NCI-H146 (cell line): ENCODE measurements around the gene SLC19A1.

Source experiments
- DNase-seq: peaks from one replicate; lab custom pipeline; 2025; lab: John Stamatoyannopoulos, UW

SLC19A1 gene

DNA sequence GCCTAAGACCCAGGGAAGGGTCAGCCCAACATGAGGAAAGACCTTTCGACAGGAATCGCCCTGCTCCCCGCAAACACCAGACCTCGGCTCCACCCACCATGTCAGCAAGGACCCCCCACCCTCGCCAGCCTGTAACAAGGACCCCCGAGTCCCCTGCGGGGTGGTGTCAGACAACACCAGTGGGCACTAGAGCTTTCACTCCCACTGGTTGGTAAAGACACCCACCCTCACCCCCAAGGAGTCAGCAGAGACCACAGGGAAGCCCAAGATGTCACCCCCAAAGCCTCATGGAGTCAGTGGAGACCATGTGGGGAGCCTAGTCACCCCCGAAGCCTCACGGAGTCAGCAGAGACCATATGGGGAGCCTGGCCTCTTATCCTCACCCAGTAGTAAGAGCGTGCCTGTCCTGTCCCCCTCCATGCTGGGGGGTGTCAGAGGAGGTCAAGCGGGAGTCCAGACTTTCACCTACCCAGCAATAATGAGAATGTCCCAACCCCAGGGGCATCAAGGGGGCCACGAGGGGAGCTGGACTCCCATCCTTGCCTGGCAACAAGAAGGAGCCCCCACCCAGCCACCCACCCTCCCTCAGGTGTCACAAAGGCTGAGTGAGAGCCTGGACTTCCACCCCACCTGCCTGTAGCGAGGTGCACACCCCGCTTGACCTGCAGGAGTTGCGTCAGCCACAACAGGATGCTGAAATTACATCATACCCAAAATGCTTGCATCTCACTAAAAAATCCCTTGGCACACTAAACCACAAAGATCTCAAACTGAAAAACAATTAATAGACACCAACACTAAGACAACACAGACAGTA, 24.8 kb downstream of the SLC19A1 start:
- no peak for DNase-seq

DNA sequence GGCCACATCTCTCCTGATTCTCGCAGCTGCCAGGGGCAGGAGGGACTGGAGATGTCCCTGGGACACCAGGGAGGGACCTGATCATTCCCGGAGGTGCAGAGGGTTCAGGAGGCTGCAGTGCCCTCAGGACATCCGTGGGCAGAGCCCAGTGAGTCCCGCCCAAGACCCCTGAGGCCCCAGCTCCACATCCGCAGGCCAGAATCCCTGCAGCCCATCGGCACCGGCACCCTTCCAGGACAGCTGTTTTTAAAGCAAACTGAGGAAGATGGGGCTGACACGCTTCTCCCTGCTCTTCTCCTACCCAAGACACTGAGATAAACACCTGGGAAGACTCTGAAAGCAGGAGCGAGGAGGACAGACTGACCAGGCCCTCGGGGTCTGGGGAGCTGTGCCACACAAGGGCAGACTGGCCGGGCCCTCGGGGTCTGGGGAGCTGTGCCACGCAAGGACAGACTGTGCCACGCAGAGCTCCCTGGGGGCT, 25.5 kb downstream of the SLC19A1 start:
- no peak for DNase-seq

DNA sequence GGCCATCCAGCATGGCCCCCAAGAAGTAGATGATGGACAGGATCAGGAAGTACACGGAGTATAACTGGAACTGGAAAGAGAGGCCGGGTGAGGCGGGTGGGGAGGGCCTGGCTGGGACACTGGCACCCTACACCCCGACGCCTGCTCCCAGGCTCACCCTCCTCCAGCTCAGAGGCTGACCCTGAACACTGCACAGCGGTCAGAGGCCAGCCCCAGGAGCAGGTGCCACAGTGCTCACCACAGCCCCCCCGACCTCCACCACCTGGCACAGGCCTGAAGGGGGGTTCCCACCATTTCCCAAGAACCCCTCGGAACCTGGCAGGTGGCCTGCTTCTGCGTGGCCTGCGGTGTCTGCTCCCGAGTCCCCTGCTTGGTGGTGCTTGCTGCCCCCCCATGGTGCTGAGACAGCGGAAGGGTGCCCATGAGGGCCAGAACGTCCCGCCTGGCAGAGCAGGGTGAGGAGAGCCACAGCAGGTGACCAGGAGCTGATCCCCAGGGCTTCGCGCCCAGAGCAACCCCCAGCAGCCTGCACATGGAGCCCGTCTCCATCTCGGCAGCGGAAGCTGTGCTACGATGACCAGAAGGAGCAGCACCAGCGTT, 26.1 kb downstream of the SLC19A1 start:
- DNase-seq = no peak

DNA sequence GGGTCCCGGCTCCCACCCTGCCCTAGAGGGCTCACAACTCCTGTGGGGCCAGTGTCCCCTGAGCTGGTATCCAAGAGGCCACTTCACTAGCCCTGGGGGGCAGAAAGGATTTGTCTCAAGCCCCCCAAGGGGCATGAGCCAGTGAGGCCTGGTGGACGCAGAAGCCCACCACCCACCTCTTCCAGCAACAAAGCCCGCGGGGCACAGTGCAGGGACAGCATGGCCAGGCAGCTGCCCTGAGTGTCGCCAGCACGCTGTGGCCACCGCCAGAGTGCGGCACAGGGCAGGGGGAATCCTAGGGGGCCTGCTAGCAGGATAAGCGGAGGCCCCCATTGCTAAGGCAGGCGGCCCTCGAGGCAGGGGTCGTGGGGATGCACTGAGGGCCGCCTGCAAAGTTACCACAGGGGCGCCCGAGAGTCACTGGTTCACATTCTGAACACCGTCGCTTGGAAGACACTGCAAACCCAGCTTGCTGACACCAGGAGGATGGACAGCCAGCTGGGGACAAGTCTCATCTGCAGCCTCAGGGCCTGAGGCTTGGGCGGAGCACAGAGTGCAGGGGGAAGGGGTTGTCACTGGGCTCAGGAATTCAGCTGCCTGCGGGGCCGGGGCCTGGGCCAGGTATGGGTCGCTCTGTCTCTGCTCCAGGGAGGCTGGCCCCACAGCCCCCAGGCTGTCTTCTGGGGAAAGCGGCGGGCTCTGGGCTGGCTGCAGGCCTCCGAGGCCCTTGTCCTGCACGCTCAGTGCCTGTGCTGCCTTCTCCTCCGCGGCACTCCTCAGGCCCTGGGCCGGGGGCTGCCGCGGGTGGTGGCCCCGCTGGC, 26.8 kb downstream of the SLC19A1 start:
- DNase-seq = no peak

DNA sequence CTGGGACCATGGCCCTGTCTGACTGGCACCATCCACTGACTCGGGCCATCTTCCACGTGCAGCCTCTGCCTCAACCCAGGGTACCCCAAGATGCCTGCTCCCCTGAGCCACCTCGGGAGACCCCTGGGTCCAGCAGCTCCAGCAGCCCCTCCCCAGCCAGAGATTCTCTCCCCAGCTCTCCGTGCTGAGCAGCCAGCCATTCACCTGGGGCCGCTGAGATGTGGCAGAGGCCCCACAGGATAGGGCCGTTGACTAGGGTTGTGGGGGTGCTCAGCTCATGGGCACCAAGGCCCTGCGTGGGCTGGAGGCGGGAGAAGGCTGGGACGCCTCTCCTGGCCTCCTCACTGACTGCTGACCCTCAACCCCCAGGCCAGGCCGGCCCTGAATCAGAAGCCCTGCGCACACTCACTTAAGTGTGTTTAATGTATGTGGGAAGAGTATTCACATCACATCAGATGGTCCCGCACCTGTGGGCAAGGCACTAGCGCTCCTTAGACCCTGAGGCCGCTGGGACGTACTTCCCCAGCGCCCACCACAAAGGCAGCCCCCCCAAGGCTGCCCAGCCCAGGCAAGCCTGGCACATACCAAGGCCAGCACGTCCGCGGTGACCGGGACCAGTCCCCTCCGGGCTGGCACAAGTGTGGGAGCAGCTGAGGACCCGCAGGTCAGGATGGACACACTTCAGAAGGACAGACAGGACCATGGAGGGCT, 27.8 kb downstream of the SLC19A1 start:
- no peak for DNase-seq

DNA sequence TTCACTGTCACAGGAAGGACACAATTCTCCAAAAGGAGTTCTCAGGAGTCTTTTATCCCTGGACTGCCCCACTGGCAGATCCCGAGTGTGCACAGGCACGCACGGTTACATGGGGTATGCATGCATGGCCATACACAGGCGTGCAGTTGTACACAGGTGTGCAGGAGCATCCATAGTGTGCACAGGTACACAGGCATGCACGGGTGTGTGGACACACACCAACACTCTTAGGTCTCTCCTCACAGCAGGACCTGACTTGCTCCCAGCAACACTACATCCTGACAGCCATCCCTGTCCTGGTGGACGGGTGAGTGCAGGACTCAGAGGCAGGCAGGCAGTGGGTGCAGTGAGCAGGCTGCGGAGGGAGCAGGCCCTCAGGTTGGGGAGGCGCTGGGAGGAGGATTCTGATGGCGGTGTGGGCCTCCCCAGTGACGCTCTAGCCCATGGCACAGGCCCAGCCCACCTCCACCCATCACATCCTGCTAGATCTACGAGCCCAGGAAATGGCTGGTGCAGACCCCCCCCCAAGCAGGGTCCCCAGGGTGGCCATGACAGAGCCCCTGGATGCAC, 28.4 kb downstream of the SLC19A1 start:
- no peak for DNase-seq

DNA sequence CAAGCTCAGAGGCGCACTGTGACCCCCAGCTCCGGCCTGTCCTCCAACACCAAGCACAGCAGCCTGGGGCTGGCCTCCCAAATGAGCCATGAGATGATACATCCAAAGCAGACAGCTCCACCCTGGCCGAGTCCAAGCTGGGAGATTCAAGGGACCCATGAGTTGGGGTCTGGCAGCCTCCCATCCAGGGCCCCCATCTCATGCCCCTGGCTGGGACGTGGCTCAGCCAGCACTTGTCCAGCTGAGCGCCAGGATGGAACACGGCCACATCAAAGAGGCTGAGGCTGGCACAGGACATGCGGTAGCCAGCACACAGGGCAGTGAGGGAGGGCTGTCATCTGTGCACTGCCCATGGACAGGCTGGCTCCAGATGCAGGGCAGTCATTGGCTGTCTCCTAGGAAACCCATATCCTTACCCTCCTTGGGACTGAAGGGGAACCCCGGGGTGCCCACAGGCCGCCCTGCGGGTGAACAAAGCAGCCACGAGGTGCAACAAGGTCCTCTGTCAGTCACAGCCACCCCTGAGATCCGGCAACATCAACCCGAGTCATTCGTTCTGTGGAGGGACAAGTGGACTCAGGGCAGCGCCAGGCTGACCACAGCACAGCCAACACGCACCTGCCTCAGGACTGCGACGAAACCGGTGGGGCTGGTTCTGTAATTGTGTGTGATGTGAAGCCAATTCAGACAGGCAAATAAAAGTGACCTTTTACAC, 29.1 kb downstream of the SLC19A1 start:
- no peak for DNase-seq

DNA sequence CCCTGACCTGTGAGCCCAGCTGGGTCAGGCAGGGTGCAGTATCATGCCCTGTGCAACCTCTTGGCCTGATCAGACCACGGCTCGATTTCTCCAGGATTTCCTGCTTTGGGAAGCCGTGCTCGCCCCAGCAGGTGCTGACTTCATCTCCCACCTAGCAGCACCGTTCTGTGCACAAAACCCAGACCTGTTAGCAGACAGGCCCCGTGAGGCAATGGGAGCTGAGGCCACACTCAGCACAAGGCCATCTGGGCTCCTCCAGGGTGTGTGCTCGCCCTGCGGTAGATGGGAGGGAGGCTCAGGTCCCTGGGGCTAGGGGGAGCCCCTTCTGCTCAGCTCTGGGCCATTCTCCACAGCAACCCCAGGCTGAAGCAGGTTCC, 29.6 kb downstream of the SLC19A1 start:
- no peak for DNase-seq

DNA sequence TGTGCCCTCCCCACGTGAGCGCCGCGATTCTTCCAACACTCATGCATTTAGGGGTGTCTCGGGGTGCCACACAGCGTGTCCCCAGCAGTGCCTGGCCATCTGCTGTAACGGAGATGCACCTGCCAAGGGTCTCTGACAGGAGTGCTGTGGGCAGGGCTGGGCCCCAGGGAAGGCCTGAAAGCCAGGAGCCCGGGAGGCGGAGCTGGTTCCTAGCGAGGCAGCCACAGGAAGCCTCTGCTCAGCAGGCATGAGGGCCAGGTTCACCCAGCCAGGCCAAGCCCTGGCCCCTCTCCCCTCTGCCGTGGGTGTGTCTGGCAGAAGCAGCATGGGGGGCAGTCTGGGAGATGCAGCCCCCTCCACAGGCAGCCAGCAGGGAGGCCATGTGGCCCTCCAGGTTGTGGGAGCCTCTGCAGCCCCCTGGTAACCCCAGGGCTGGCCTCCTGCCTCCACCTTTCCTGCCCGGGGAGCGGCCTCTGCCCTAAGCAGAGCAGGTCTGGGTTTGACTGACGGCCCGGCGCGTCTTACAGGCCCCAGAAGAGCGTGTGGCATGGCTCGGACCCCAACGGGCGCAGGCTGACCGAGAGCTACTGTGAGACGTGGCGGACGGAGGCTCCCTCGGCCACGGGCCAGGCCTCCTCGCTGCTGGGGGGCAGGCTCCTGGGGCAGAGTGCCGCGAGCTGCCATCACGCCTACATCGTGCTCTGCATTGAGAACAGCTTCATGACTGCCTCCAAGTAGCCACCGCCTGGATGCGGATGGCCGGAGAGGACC, 30.4 kb downstream of the SLC19A1 start:
- DNase-seq = no peak

DNA sequence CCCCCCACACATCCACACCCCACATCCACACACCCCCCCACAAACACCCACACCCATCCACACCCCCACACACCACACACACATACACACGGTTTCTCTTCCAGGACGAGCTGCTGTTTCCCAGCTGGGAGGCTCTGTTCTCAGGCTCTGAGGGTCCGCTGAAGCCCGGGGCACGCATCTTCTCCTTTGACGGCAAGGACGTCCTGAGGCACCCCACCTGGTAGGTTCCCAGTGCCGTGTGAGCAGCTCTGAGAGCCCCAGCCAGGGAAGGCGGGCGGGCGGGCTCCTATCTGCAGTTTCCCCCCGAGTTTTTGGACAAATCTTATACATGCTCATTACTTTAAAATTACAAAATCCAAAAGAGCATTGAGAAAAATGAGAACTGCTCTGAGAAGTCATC, 31.2 kb downstream of the SLC19A1 start:
- no peak for DNase-seq

DNA sequence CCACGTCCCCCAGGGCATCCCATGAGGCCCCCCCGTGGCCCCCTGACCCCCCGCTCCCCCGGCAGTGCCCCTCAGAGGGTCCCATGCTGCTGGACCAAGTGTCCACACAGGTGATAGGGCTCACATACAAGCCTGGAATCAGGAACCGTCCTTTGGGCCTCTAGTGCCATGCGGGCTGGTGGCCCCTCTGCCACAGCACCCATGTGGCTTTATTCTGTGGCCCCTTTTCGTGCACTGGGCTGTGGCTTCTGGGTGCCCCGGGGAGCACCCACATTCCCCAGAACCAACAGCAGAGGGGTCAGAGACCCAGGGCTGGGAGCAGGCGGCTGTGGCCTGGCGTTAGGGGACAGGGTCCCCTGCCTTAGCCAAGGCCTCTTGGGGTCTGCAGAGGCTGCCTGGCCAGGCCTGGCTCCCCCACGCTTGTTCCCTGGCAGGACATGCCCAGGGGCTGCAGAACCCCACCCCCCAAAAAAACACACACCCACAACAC, 31.7 kb downstream of the SLC19A1 start:
- DNase-seq = no peak

DNA sequence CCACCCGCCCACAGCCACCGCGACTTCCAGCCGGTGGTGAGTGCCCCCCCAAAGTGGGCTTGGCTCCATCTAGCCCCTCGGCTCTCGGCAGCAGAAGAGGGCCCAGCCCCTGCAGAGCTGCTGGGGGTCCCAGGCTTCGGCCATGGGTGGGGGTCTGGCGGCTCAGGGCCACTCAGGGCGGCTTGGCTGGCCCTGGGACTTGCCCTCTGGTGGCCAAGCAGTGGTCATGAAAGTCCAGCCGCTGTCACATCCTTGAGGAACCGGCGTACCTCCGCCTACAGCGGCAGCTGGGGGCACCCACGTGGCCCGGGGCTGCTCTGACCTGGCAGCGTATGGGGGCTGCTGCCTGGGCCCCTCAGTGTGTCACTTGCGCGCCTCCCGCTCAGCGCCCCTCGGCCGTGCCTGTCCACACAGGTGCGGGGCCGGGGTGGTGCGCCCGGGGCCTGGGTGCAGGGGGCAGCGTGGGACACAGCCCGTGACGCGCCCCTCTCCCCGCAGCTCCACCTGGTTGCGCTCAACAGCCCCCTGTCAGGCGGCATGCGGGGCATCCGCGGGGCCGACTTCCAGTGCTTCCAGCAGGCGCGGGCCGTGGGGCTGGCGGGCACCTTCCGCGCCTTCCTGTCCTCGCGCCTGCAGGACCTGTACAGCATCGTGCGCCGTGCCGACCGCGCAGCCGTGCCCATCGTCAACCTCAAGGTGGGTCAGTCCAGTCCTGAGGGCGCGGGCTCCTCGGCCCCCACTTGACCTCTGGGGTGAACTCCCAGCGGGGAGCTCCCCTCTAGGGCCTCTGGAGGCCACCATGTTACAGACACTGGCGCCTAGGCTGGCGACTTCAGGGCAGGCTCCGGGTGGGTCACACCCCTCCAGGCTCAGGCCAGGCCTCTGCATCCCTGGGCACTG, 32.4 kb downstream of the SLC19A1 start:
- no peak for DNase-seq

DNA sequence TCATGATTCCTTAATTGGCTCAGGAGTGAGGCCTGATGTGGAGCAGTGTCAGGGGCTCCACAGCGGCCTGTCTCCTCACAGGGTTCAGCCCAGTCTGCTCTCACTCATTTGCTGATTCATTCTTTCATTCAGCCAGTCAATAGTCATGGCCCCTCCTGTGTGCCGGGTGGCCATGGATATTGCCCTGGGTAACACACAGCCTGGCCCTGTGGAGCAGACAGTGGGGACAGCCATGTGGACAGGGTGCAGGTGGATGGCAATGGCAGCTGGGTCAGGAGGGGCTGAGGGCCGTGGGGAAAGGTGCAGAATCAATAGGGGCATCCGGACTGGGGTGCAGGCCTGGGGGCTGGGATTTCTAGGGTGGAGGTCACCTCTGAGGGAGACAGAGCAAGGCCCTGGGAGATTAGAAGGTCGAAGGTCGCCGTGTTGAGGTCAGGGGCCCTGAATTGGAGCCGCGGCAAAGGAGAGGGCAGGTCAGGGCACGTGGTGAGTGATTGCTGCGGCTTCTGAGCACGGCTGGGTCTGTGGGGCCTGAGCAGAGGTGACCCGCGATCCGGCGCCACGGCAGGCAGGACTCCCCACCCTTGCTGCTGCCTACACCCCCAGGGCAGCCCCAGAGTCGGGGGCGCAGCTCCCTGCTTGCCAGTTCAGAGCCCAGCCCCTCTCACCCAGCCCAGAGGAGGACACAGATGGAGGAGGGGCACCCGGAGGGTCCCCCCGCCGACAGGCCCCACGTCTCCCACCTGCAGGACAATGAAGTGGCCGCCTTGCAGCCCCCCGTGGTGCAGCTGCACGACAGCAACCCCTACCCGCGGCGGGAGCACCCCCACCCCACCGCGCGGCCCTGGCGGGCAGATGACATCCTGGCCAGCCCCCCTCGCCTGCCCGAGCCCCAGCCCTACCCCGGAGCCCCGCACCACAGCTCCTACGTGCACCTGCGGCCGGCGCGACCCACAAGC, 33.4 kb downstream of the SLC19A1 start:
- DNase-seq = no peak

DNA sequence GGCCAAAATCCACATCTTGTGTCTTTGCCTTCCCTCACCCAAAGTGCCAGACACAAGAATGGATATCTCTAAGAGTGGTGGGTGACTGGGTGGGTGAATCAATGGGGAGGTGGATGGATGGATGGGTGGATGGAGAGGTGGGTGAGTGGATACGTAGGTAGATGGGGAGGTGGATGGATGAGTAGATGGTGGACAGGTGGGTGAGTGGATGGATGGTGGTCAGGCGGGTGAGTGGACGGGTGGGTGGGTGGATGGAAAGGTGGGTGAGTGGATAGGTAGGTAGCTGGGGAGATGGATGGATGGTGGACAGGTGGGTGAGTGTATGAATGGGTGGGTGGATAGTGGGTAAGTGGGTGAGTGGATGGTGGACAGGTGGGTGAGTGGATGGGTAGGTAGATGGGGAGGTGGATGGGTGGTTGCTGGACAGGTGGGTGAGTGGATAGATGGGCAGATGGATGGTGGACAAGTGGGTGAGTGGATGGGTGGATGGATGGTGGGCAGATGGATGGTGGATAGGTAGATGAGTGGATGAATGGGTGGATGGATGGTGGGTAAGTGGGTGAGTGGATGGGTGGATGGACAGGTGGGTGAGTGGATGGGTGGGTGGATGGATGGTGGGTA, 34.2 kb downstream of the SLC19A1 start:
- DNase-seq = no peak

DNA sequence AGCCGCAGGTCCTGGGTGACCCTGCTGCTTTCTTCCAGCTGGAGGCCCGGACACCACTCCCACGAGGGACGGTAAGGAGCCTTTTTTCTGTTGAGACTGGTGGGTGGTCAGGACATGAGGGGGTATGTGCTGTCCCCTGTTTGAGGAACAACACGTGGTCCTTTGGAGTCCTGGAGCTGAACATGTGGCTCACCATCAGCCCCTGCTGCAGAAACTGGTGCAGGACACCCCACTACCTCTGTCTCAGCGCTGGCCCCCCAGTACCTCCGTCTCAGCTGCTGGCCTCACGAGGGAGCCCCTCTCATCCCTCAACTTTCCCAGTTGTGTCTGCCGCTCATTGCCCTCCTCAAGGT, 34.7 kb downstream of the SLC19A1 start:
- DNase-seq = no peak

DNA sequence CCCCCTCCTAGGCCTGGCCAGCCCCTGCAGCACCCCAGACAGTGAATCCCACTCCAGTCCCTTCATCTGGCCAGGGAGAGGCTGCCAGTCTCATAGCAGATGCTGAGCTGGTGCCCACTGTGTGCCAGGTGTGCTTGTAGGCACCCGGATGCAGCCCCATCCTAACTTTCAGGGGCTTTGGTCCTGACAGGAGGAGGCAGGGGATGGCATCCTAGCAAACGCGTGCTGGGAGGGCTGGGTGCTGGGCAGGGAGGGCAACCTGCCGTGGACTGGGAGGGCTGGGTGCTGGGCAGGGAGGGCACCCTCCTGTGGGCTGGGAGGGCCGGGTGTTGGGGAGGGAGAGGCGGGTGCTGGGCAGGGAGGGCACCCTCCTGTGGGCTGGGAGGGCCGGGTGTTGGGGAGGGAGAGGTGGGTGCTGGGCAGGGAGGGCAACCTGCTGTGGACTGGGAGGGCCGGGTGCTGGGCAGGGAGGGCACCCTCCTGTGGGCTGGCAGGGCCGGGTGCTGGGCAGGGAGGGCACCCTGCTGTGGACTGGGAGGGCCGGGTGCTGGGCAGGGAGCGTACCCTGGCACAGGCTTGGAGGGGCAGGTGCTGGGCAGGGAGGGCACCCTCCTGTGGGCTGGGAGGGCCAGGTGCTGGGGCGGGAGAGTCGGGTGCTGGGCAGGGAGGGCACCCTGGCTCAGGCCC, 35.3 kb downstream of the SLC19A1 start:
- no peak for DNase-seq

DNA sequence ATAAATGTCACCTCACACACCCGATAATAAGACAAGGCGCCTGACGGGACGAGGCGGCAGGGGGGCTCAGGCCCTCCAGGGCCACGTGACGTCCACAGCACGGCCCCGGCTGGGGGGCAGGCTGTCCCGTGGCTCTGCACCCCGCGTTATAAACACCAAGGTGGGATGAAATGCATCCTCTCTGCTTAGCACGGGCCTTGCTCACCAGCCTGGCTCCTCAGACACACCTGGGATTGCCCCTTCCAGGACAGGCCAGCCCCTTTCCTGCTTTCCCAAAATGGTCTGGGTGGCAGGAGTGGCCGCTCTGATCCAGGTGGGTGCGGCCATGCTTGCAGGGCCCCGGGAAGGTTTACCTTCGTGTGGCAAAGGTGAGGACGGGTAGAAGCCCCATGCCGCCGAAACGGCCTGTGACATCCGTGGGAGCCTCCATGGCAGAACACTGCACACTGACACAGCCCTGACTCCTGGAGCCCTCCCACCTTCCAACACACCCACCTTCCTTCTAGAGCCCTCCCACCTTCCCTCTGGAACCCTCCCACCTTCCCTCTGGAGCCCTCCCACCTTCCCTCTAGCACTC, 35.9 kb downstream of the SLC19A1 start:
- DNase-seq = no peak
